ENCODE measurements around the gene FHL2.

GRCh38 chr2:105400138-105400540 lies 1.3 kb upstream of the FHL2 start:
- TF ChIP-seq CTCF (conservative IDR thresholded peaks at IDR 0.05) (no peak), EZH2 (IDR thresholded peaks at IDR 0.05; ENCODE audit: low read depth) (no peak)
